ENCODE measurements around the gene MLN.
"Not testable (repeated sequence)": the region's sequence is repeated elsewhere in the genome, so short reads cannot be mapped to it uniquely, and the experiment has no call there.

The MLN gene

DNA sequence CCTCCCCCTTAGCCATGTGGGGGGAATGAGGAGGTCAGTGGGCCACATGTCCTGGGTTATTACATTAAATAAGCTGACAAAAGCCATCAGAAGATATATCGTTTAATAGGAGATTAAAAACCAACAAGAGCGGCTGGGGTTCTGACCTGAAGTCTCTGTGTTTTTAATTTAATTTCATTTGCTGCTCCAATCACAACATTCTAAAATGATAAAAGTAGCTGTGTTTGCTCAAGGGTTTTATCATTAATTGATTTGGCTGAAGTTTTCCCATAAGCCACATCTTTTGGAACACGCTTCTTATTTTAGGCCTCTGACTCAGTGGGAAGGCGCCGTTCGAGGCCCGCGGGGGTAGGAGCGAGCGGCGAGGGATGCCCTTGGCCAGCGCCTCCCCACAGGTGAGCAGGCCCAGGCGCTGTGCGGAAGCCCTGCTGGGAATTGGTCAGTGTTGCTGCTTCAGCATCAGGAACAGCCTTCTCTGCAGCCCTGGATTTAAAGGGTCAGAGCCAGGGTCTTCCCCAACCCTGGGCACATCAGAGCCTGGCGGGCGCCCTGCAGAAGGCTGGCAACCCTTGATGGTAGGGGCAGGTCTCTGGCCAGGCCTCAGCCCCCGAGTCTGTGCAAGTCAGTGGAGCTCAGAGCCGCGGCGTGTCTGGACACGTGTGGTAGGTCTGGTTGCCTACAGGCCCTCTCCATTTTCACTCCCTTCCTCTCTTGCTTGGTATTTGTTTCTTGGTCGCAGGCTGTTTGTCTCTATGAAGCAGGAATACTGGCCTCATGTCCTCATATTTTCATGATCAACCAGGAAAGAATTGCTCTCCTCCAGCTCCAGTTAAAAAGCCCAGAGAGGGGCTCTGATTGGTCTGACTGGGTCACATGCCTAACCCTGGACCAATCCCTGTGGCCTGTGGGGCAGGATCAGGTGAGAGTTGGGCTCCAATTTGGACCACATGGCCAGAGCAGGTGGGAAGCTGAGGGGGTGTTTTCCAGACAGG is 30.9 kb upstream of the MLN start:
- no peak for DNase-seq

DNA sequence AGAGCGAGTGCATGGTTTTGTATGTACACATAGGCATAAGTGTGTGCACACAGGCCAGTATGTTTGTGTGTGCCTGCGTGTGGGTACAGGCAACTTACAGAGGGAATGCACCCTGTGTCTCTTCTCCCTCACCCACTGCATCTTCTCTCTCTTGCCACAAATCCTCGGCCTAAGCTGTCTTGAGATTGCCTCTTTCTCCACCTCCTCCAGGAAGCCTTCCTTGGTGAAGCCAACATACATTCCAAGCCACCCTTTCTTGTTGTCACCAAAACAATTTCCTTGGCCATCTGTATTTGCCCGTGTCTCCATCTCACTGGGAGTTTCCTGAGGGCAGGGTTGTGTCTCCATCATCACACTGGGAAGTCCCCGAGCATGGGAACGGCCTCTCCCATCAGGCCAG is 29.8 kb upstream of the MLN start:
- no peak for DNase-seq

DNA sequence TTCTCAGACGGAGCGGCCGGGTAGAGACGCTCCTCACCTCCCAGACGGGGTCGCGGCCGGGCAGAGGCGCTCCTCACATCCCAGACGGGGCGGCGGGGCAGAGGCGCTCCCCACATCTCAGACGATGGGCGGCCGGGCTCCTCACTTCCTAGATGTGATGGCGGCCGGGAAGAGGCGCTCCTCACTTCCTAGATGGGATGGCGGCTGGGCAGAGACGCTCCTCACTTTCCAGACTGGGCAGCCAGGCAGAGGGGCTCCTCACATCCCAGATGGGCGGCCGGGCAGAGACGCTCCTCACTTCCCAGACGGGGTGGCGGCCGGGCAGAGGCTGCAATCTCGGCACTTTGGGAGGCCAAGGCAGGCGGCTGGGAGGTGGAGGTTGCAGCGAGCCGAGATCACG is 29.0 kb upstream of the MLN start:
- not testable (repeated sequence) for DNase-seq

DNA sequence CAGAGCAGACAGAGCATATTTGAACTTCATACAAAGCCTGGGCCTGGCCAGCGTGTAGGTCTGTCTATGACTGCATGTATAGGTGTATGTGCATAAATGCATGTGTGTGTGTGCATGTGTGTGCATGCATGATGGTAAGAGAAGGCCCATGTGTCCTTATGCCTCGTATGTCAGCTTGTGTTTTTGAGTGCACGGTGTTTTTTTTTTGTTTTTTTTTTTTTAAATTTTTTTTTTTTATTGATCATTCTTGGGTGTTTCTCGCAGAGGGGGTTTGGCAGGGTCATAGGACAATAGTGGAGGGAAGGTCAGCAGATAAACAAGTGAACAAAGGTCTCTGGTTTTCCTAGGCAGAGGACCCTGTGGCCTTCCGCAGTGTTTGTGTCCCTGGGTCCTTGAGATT is 27.9 kb upstream of the MLN start:
- not testable (repeated sequence) for DNase-seq

DNA sequence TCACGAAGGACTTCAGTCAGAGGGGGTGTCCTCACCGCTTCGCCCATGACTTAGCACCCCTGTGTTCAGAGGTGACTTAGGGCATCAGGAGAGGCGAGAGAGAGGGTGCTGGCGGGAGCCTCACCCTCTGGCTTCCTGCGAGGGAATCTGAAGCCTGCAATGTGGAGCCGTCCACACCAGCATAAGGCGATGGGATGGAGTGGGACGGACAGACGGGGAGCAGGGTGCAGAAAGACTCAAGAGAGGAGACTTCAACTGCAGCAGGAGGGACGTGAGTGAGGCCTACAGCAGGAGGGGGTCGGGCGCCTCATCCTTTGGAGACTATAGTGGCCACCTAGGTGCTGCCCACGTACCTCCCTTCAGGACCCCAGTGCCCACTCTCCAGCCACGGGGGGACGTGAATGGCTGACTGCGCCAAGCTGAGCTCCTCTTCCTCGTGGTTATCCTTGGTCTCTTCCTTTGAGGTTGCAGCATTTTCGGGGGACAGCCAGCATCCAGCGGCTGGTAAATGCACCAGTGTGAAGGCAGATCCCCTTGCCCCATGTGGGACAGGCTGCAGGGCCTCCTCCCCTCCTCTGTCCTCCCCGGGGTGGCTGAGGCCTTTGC is 26.9 kb upstream of the MLN start:
- DNase-seq: no peak

DNA sequence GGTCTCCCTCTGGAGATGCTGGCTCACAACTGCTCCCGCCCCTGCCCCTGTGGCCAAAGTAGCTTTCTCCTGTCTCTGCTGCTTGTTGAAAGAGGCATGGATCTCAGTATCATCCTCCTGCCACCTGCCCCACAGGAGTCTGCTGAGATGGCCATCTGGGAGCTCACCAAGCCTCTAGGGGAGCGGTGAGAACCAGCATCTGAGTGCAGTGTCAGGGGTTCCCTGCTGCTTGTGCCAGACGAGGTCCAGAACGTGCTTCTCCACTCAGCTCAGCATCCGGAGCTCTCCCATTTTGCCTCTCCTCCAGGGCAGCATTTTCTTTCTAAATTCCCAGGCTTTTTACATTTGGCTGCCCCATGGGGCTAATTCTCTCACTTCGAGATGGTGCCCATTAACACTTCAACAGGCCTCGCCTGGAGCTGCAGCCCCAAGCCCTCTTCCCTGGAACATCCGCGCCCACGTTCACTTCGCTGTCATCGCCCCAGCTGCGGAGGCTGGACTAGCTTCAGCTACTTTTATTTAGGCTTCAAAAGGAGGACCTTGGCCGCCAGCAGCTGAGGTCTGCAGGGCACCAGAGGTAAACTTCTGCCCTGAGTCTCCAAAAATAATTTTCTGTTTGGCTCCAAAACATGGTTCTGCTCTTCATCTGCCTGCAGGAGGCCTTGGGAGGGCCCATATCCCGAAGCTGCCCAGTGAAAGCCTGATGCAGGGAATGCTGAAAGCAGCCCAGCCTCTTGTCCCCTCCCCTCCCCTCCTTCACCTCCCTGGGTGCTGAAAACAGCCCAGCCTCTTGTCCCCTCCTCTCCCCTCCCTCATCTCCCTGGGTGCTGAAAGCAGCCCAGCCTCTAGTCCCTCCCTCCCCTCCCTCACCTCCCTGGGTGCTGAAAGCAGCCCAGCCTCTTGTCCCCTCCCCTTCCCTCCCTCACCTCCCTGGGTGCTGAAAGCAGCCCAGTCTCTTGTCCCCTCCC is 25.2 kb upstream of the MLN start:
- DNase-seq: no peak

DNA sequence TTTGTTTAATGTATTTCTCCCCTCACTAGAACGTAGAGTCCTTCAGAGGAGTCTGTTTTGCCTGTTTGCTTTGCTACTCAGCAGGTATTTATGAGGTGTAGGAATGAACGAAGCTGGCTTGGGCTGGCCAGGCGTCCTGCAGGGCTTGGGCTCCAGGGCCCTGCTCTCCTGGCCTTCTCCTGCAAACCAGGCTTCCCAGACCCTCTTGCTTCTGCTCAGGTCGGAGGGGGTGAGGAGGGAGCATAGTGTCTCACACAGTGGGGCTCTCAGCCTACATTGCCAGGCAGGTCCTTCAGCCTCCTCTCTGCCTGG is 24.6 kb upstream of the MLN start:
- DNase-seq: no peak

DNA sequence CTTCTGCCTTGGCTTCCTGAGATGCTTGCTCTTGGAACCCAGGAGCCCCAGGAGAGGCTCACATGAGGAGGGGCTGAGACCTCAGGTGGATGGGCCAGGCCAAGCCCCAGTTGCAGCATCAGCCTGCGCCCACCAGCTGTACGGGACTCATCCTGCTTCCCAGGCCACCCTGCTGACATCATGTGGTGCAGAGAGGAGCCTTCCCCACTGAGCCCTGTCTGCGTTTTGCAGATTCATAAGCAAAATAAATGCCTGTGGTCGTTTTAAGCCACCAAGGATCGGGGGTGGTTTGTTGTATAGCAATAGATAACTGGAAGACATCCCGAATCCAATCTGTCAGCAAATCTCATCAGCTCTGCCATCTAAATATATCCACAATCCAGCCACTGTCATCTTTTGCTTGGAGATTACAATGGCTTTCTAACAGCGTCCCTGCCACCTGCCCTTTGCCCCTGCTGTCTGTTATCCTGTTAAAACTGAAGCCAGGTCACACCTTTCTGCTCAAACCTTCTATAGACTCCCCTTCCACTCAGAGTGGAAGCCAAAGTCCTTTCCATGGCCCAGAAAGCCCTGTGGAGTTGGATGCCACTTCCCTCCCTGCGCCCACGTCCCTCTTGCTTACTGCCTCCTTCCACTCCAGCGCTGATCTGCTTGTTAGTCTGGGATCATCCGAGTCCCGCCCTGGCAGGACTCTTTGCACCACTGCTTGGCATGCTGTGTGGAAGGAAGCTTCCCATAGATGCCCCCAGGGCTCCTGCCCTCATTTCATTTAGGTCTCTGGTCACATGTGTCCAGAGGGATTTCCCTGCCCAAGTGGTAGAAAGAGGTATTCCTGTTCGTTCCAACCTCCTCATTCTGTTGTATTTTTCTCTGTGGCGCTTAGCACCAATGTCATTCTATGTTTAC is 24.0 kb upstream of the MLN start:
- DNase-seq: no peak

DNA sequence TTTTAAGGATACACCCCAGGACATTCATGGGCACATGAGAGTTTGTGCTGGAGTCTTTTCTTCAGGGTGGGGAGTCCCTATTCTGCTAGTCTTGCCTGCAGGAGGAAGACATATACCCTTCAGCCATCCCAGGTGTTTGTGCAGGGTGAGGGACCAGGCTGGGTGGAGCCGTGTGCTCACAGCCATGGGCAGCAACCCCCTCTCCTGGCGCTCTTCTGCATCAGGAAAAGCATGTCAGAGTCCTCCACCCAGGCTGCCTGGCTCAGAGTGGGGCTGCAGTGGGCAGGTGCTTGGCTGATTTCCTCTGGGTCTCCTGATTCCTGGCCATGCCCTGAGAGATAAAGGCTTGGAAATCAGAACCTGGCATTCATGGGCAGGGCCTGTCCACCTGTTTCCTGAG is 22.7 kb upstream of the MLN start:
- no peak for DNase-seq

DNA sequence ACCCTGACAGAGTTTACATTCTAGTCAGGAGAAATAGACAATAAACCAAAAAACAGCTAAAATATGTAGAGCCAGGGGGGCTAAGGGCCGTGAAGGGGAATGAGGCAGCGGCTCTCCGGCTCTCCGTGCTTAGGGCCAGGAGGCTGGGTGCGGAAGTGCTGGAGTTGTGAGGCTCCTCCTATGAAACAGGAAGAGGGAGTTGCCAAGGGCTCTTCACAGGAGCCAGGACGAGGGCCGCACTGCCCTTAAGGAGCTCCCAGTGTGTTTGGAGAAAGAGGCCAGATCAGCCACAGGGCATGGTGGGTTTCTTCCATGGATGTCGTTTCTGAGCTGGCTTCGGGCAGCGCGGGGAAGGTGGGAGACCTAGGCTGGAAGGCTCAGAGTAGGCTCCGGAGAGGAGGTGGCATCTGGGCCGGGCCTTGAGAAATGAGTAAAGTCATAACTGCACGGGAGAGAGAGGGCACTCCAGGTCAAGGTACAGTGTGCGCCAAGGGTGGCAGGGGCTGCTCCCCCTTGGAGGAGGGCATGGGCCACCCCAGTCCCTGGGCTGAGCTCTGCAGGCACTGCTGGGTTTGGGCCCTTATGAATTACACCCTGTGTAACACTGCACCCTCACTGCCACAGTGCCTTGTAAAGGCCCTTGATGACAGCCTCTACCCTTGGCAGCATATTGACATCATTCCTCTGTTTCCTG is 20.8 kb upstream of the MLN start:
- DNase-seq: no peak

DNA sequence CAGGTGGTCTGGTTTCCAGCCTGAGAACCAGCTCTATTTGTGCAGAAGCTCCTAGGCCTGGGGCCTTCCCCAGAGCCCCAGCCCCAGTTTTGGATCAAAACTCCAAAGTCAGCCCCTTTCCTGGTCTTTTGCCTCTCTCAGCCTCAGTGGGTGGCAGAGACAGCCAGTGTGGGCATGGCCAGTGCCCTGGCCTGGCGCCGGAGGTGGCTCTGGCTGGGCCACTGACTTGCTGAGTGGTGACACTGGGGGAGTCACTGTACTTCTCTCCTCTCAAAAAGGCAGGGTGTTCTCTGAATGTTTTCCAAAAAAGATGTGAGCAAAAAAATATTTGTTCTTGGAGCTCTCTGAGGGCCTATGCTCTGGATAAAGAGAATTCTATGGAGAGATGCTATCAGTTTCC is 20.0 kb upstream of the MLN start:
- DNase-seq: no peak

DNA sequence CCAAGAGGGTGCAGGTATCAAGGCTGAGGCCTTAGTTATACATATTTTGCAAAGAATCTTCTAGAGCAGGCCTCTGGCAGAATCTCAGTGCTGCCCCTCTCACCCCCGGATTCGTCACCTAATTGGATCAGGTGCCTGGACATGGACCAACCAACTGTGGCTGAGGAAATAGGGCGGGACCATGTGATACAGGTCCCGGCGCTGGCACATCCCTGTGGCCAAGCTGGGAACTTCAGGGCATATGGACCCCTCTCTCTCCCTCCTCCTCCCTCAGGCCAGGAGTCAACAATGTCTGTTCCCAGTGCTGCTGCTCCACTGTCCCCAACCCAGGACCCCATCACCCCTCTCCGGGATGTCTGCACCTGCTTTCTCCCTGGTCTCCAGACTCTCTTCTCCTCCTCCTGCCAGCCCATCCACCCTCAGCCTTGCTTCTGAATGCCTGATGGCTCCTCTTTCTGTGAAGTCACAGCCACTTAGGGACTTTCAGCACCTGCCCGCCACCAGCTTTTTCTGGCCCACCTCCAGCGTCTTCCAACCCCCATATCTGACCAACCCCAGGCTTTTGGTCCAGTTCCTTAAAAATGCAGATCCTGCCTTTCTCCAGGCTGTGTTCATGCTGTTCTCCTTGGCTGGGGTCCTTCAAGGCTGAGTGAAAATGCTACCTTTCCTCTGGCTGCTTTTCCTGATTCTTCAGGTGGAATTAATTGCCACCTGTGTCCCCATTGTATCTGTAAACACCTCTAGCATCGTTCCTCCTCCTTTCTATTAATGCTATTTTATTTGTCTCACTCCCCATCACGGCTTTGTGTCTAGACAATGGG is 19.0 kb upstream of the MLN start:
- no peak for DNase-seq

DNA sequence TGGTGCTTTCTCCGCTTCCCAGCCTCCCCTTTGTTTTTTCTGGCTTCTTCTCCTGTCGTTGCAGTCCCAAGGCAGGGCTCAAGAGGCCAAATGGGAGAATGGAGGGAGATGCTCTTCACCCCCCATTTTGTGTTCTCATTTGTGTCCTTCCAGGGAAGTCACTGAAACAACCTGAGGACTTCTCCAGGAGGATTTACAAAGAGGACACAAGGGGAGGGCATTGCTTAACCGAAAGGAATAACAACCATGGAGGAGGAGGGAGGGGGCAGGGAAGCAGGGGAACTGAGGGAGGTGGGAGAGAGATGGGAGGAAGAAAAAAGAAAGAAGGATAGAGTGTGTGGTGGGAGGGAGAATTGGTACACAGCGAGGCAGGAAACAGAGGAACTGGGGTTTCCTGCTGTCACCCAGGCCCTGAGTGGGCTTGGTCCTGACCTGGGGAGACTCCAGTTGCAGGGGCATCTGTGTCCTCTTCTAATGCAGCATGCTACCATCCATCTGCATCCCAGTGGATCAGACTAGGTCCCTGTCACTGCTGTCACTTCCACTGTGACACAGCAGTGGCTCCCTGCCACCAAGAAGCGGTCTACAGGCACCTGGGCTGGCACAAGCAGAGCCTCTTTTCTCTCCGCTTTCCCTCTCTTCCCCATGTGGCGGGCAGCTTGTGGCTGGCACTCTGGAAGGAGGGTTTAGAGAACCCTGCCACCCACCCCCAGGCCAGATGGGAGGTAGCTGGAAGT is 17.1 kb upstream of the MLN start:
- DNase-seq: no peak

DNA sequence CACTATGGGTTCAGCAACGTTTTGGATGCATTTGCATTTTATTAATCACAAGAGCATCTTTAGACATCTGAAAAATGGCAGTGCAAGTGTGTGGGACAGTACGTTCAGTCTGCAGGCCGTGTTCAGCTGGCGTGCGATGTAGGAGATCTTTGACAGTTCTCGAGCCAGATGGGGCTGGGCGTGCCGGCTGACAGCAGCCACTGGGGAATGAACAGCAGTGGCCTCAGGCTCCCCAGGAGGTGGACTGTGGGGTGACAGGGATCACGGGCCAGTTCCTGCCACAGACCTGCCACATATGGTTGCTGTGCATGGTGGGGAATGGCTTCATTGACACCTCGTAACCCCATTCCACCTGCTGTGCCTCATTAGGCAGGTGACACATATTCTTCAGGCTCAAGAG is 16.4 kb upstream of the MLN start:
- DNase-seq: no peak

DNA sequence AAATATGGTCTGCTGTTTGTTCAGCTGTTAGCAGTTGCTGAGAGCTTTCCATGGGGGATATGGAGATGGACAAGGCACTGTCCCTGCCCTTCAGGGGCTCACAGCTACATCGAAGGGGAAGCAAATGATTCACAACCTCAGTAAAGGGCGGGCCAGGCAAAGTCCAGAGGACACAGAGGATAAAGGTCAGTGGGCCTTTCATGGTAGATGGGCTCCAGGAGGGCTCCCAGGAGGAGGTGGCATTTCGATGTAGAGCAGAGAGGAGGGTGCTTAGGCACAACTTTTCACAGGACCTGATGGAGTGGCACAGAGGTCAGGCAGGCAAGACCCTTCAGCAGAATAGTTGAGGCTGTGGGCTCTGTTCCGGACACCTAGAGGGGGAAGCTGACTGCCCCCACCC is 15.2 kb upstream of the MLN start:
- DNase-seq: no peak

DNA sequence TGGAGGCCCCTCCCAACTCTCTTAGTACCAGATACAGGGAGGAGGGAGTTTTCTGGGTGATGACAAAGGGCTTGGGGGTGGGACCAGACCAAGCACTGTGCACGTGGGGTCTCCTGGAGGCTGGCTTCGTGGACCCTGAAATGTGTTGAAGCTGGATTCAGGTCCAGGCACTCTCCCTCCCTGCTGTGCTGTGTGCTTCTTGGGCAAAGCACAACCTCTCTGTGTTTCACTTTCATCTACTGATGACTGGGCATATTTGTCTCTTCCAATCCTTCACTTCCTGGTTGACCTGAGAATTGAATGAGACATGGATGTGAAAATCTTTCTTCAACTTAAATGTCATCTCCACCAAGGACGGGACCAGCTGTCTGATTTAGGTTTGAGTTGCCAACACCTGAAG is 14.5 kb upstream of the MLN start:
- no peak for DNase-seq

DNA sequence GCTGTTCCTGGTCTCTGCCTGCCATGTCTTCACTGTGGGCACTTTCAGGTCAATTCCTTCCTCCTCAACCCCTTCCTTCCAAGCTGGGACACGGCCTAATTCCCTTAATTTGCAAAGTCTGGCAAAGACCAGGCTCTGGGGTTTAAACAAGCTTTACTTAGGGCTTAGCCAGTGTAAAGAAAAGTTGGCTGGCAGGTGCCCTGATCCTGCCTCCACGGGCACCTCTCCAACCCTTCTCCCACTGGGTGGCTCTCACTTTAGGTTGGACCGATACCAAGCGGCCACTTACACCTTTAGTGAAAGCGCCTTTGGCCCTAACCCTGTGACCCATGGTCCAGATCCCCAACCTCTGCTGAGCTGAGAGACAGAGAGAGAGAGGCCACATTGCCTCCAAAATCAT is 13.7 kb upstream of the MLN start:
- no peak for DNase-seq

DNA sequence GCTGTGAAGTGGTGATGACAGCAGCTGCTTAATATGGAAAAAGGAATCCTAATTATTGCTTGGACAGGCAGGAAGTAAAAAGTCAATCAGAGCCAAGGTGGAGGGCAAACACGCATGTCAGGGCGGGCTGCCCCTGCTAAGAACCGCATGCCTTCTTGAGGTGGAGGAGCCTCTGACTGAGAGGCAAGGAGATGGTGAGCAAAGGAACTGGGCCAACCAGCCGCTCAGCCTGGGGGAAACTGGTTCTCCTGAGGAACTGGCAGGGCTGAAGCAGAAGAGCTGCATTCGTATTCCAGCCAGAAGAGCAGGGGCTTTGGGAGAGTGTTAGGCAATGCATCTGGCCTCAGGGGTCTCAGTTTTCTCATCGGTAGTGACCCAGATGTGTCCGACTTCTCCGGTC is 13.1 kb upstream of the MLN start:
- no peak for DNase-seq

DNA sequence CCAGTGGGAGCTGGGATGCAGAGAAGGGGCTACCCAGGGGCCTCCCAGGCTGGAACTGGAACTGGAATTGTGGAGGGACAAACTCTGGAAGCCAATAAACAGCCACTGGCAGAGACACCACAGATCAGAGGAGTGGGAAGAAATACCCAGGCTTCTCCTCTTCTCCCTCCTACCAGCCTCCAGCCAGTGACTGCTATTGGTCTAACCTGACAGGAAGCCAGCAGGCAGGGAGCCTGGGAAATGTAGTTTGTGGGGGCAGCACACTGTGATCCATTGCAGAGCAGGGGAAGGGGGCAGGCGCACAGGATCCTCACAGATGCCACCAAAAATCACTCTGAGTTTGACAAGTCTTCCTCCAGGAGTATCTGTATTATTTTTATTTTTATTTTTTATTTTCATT is 12.1 kb upstream of the MLN start:
- DNase-seq: no peak

Data from NCI-H2081 treated with DMSO at 0.1 percent for 48 hours (cell line).